Measurements from ENCODE around the gene AMN1. TPM values are rescaled to one million over a fixed set of nuclear protein-coding genes. Genes with fewer than 3 reads are reported as not detected.

The AMN1 gene
- total and polyA plus RNA-seq, 2 of the 13 experiments (the other 11 are each of a cell fraction or from before 2014, with no cell fraction given), result 7.5 to 26.5 TPM

DNA sequence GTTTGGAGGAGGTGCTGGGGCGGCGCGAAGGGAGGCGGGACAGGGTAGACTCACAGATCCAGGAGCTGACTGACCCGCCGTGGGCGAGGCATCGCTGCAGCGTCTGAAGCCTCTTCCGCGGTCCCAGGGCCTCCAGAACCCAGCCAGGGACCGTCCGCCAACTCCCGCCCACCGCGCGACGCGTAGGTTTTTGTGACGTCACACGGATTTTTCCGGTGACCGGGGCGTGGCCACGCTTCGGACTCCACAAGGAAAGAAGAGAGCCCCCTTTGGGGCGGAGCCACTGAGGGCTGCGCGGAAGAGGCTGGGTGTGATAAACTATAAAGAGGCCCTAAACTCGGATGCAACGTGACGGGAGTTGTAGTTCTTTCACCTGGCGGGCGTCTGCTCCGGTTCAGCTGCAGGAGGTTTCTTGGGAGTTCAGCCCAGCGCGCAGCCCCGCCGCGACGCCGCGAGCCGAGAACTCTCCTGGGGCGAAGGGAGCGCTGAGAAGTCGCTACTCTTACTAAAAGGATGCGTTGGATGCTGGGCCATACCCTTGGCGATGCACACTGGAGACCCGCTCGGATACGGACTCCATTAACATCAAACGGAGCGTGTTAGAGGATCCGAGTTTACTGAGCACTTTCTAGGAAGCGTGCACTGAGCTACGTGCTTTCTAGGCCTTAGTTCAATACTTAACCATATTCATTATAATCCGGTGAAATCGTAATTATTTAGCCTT lies at the start of gene AMN1 (continued):
- TF ChIP-seq KMT2A (CRISPR knock-in tag; IDR thresholded peaks at IDR 0.05) (peak; percentile 26; the same call in 1 of the 2 replicates), GATAD2A (CRISPR knock-in tag; IDR thresholded peaks at IDR 0.05) (peak; percentile 58), YEATS2 (CRISPR knock-in tag; IDR thresholded peaks at IDR 0.05; ENCODE audit: borderline replicate concordance) (peak; percentile 75; the same call in 1 of the 2 replicates), FOXK1 (CRISPR knock-in tag; IDR thresholded peaks at IDR 0.05; ENCODE audit: borderline replicate concordance, low read depth) (peak; percentile 63; the same call in 1 of the 2 replicates), NCOA1 (CRISPR knock-in tag; IDR thresholded peaks at IDR 0.05) (no peak), BHLHE40 (IDR thresholded peaks at IDR 0.05; ENCODE audit: low read length) (peak; percentile 33; the same call in 1 of the 2 replicates), SP140L (CRISPR knock-in tag; IDR thresholded peaks at IDR 0.05; ENCODE audit: borderline replicate concordance) (no peak; the same call in 1 of the 2 replicates), MTF2 (CRISPR knock-in tag; IDR thresholded peaks at IDR 0.05; ENCODE audit: borderline replicate concordance) (no peak), KDM5B (CRISPR knock-in tag; IDR thresholded peaks at IDR 0.05; ENCODE audit: borderline replicate concordance) (peak; percentile 78), SMC3 (IDR thresholded peaks at IDR 0.05; ENCODE audit: low read length) (no peak), JUN (CRISPR knock-in tag; IDR thresholded peaks at IDR 0.05) (no peak), KLF12 (CRISPR knock-in tag; IDR thresholded peaks at IDR 0.05; ENCODE audit: borderline replicate concordance) (peak; percentile 59; the same call in 1 of the 2 replicates), TMF1 (CRISPR knock-in tag; IDR thresholded peaks at IDR 0.05; ENCODE audit: low read depth) (peak; percentile 38; the same call in 1 of the 2 replicates), ZNF496 (CRISPR knock-in tag; IDR thresholded peaks at IDR 0.05; ENCODE audit: insufficient replicate concordance) (no peak), ZFP36L1 (CRISPR knock-in tag; IDR thresholded peaks at IDR 0.05) (0 out of 2 replicates have a peak, but pooled peaks have one; percentile 56), MTA1 (CRISPR knock-in tag; IDR thresholded peaks at IDR 0.05; ENCODE audit: borderline replicate concordance) (0 out of 2 replicates have a peak, but pooled peaks have one; percentile 28), ZNF788 (CRISPR knock-in tag; IDR thresholded peaks at IDR 0.05; ENCODE audit: borderline replicate concordance) (peak; percentile 16; the same call in 1 of the 2 replicates), PITX1 (CRISPR knock-in tag; IDR thresholded peaks at IDR 0.05) (peak; percentile 22; the same call in 1 of the 2 replicates), ZNF33A (CRISPR knock-in tag; IDR thresholded peaks at IDR 0.05; ENCODE audit: borderline replicate concordance) (peak; percentile 59; the same call in 1 of the 2 replicates)
- TF ChIP-seq, protein P1, sequence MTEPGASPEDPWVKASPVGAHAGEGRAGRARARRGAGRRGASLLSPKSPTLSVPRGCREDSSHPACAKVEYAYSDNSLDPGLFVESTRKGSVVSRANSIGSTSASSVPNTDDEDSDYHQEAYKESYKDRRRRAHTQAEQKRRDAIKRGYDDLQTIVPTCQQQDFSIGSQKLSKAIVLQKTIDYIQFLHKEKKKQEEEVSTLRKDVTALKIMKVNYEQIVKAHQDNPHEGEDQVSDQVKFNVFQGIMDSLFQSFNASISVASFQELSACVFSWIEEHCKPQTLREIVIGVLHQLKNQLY (CRISPR knock-in tag; IDR thresholded peaks at IDR 0.05), result no peak; the same call in 1 of the 2 replicates
- TF ChIP-seq, protein P2, sequence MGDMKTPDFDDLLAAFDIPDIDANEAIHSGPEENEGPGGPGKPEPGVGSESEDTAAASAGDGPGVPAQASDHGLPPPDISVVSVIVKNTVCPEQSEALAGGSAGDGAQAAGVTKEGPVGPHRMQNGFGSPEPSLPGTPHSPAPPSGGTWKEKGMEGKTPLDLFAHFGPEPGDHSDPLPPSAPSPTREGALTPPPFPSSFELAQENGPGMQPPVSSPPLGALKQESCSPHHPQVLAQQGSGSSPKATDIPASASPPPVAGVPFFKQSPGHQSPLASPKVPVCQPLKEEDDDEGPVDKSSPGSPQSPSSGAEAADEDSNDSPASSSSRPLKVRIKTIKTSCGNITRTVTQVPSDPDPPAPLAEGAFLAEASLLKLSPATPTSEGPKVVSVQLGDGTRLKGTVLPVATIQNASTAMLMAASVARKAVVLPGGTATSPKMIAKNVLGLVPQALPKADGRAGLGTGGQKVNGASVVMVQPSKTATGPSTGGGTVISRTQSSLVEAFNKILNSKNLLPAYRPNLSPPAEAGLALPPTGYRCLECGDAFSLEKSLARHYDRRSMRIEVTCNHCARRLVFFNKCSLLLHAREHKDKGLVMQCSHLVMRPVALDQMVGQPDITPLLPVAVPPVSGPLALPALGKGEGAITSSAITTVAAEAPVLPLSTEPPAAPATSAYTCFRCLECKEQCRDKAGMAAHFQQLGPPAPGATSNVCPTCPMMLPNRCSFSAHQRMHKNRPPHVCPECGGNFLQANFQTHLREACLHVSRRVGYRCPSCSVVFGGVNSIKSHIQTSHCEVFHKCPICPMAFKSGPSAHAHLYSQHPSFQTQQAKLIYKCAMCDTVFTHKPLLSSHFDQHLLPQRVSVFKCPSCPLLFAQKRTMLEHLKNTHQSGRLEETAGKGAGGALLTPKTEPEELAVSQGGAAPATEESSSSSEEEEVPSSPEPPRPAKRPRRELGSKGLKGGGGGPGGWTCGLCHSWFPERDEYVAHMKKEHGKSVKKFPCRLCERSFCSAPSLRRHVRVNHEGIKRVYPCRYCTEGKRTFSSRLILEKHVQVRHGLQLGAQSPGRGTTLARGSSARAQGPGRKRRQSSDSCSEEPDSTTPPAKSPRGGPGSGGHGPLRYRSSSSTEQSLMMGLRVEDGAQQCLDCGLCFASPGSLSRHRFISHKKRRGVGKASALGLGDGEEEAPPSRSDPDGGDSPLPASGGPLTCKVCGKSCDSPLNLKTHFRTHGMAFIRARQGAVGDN (CRISPR knock-in tag; IDR thresholded peaks at IDR 0.05), result peak; percentile 93
- TF ChIP-seq, protein P3, sequence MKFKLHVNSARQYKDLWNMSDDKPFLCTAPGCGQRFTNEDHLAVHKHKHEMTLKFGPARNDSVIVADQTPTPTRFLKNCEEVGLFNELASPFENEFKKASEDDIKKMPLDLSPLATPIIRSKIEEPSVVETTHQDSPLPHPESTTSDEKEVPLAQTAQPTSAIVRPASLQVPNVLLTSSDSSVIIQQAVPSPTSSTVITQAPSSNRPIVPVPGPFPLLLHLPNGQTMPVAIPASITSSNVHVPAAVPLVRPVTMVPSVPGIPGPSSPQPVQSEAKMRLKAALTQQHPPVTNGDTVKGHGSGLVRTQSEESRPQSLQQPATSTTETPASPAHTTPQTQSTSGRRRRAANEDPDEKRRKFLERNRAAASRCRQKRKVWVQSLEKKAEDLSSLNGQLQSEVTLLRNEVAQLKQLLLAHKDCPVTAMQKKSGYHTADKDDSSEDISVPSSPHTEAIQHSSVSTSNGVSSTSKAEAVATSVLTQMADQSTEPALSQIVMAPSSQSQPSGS (CRISPR knock-in tag; IDR thresholded peaks at IDR 0.05), result peak; percentile 98
- TF ChIP-seq, protein P4, sequence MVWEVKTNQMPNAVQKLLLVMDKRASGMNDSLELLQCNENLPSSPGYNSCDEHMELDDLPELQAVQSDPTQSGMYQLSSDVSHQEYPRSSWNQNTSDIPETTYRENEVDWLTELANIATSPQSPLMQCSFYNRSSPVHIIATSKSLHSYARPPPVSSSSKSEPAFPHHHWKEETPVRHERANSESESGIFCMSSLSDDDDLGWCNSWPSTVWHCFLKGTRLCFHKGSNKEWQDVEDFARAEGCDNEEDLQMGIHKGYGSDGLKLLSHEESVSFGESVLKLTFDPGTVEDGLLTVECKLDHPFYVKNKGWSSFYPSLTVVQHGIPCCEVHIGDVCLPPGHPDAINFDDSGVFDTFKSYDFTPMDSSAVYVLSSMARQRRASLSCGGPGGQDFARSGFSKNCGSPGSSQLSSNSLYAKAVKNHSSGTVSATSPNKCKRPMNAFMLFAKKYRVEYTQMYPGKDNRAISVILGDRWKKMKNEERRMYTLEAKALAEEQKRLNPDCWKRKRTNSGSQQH (CRISPR knock-in tag; IDR thresholded peaks at IDR 0.05; ENCODE audit: low read depth), result no peak

Data from HepG2 (cell line).